Measurements from ENCODE around the gene ACTMAP.

GRCh38 chr19:40695881-40696280 is 54.4 kb downstream of the ACTMAP start:
- no peak for TF ChIP-seq ESRRG (CRISPR knock-in tag; IDR thresholded peaks at IDR 0.05)
- TF ChIP-seq ZFP3 (CRISPR knock-in tag; IDR thresholded peaks at IDR 0.05), result no peak
- TF ChIP-seq PPARA (CRISPR knock-in tag; IDR thresholded peaks at IDR 0.05; ENCODE audit: borderline replicate concordance), result no peak
- TF ChIP-seq ARNTL (CRISPR knock-in tag; IDR thresholded peaks at IDR 0.05; ENCODE audit: borderline replicate concordance, low read depth), result no peak
- TF ChIP-seq, protein P1, sequence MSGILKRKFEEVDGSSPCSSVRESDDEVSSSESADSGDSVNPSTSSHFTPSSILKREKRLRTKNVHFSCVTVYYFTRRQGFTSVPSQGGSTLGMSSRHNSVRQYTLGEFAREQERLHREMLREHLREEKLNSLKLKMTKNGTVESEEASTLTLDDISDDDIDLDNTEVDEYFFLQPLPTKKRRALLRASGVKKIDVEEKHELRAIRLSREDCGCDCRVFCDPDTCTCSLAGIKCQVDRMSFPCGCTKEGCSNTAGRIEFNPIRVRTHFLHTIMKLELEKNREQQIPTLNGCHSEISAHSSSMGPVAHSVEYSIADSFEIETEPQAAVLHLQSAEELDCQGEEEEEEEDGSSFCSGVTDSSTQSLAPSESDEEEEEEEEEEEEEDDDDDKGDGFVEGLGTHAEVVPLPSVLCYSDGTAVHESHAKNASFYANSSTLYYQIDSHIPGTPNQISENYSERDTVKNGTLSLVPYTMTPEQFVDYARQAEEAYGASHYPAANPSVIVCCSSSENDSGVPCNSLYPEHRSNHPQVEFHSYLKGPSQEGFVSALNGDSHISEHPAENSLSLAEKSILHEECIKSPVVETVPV (CRISPR knock-in tag; IDR thresholded peaks at IDR 0.05), result no peak
- no peak for TF ChIP-seq RARB (CRISPR knock-in tag; IDR thresholded peaks at IDR 0.05)

All from SK-N-SH treated with all-trans-retinoic acid at 6 μM for 48 hours (cell line).